Right atrium auricular region (tissue), 2 donors: Measurements from ENCODE around the gene KIF16B. TPM values are rescaled to one million over a fixed set of nuclear protein-coding genes. Genes with fewer than 3 reads are reported as not detected.

Experiments
- DNase-seq: peaks from one replicate; pipeline ENCODE4 v3.0.0-alpha.2; 2019; ENCODE audit warnings: low spot score
- H3K27ac ChIP-seq, 2 donors: fragments of 200-600 bp; sonication (generic); 1 replicate in 1 of 2; 2 replicates in 1 of 2; pipeline ENCODE4 v1.5.1; 2016 to 2019
- H3K27me3 ChIP-seq, 2 donors: fragments of 200-600 bp; sonication (generic); one replicate each; pipeline versions ENCODE4 v1.5.1 to v1.6.0; 2017 to 2019
- H3K36me3 ChIP-seq: fragments of 200-600 bp; sonication (generic); one replicate; pipeline ENCODE4 v1.5.1; 2016
- H3K4me1 ChIP-seq, 2 donors: fragments of 200-600 bp; sonication (generic); one replicate each; pipeline versions ENCODE4 v1.5.1 to v1.6.0; 2017 to 2019
- H3K4me3 ChIP-seq, 2 donors: fragments of 200-600 bp; sonication (generic); 1 replicate in 1 of 2; 2 replicates in 1 of 2; pipeline ENCODE4 v1.5.1; 2017 to 2019; ENCODE audit warnings: mild to moderate bottlenecking in 1 of 2, moderate library complexity in 1 of 2
- H3K9me3 ChIP-seq, 2 donors: fragments of 200-600 bp; sonication (generic); one replicate each; pipeline ENCODE4 v1.5.1; 2019
- CTCF ChIP-seq, 2 donors: fragments of 200-600 bp; sonication (generic); IDR thresholded peaks; one replicate each; pipeline ENCODE4 v1.5.1; 2019; ENCODE audit warnings: antibody characterized with exemption in 2 of 2
- total RNA-seq, 2 donors: library from RNA; depleted of rRNA; stranded (reverse); fragments of >200 nt; gene quantifications; one replicate each; pipeline ENCODE4 v1.1.0, GENCODE V29; 2016

Gene KIF16B
- total RNA-seq, 2 donors from 2014 or later: 11.2 to 23.0 TPM

- Histone ChIP-seq H3K27ac (no peak overlapping the region), H3K4me3 (no peak overlapping the region), H3K9me3 (no peaks in the 10 kb centered on the region), H3K36me3 (no peaks in the 10 kb centered on the region), H3K4me1 (peaks cover 0 to 22% of the 10 kb centered on the region in 2 donors), H3K27me3 (no peaks in the 10 kb centered on the region)
- no peak for TF ChIP-seq CTCF (IDR thresholded peaks at IDR 0.05)
- no peak for DNase-seq
These were observed 21.6 kb downstream of the KIF16B start for GRCh38 chr20:16551607-16552006.

GRCh38 chr20:16548068-16548672 is 25.1 kb downstream of the KIF16B start:
- no peaks in the 10 kb centered on the region for H3K27me3 ChIP-seq
- H3K4me3 ChIP-seq: no peak overlapping the region
- H3K4me1 ChIP-seq: peaks cover 0 to under 1% of the 10 kb centered on the region in 2 donors
- no peaks in the 10 kb centered on the region for H3K9me3 ChIP-seq
- DNase-seq: no peak
- no peaks in the 10 kb centered on the region for H3K36me3 ChIP-seq
- TF ChIP-seq CTCF (IDR thresholded peaks at IDR 0.05): no peak
- H3K27ac ChIP-seq: no peak overlapping the region

- H3K9me3 ChIP-seq: no peaks in the 10 kb centered on the region
- no peak overlapping the region for H3K27ac ChIP-seq
- no peak overlapping the region for H3K4me3 ChIP-seq
- no peak for DNase-seq
- H3K27me3 ChIP-seq: no peaks in the 10 kb centered on the region
- TF ChIP-seq CTCF (IDR thresholded peaks at IDR 0.05): no peak
- H3K36me3 ChIP-seq: no peaks in the 10 kb centered on the region
- H3K4me1 ChIP-seq: peaks cover 0 to 21% of the 10 kb centered on the region in 2 donors
These were observed 28.3 kb downstream of the KIF16B start for GRCh38 chr20:16544949-16545348.

- H3K9me3 ChIP-seq: no peaks in the 10 kb centered on the region
- peaks cover 0 to 21% of the 10 kb centered on the region in 2 donors for H3K4me1 ChIP-seq
- no peak for TF ChIP-seq CTCF (IDR thresholded peaks at IDR 0.05)
- H3K27me3 ChIP-seq: no peaks in the 10 kb centered on the region
- no peak overlapping the region for H3K4me3 ChIP-seq
- no peaks in the 10 kb centered on the region for H3K36me3 ChIP-seq
- H3K27ac ChIP-seq: no peak overlapping the region
- no peak for DNase-seq
These were observed 30.8 kb downstream of the KIF16B start for GRCh38 chr20:16542477-16542876.

GRCh38 chr20:16541878-16542277 is 31.4 kb downstream of the KIF16B start:
- DNase-seq: no peak
- H3K4me3 ChIP-seq: no peak overlapping the region
- no peaks in the 10 kb centered on the region for H3K9me3 ChIP-seq
- TF ChIP-seq CTCF (IDR thresholded peaks at IDR 0.05): no peak
- peaks cover 0 to 21% of the 10 kb centered on the region in 2 donors for H3K4me1 ChIP-seq
- peak overlapping the region in 1 of 2 donors; percentile 2 for H3K27ac ChIP-seq
- no peaks in the 10 kb centered on the region for H3K27me3 ChIP-seq
- H3K36me3 ChIP-seq: no peaks in the 10 kb centered on the region

GRCh38 chr20:16541226-16541625 is 32.0 kb downstream of the KIF16B start:
- Histone ChIP-seq H3K27ac (peak overlapping the region in 1 of 2 donors; percentile 2), H3K4me3 (no peak overlapping the region), H3K4me1 (peaks cover 0 to 21% of the 10 kb centered on the region in 2 donors), H3K9me3 (no peaks in the 10 kb centered on the region), H3K27me3 (no peaks in the 10 kb centered on the region), H3K36me3 (no peaks in the 10 kb centered on the region)
- no peak for TF ChIP-seq CTCF (IDR thresholded peaks at IDR 0.05)
- no peak for DNase-seq
